Memory B cell (primary cell): ENCODE measurements around the gene MTFMT.
A peak's percentile ranks its signal among the peaks of the same experiment; 100 is the strongest.
"Not testable (repeated sequence)": the region's sequence is repeated elsewhere in the genome, so short reads cannot be mapped to it uniquely, and the experiment has no call there.

Experiments used
- ATAC-seq: fragments of 150-1000 bp; cut with Tn5 transposase; 2 replicates; pipeline ENCODE4 v1.10.0; 2021; ENCODE audit warnings: low read depth, mild to moderate bottlenecking, moderate library complexity
- DNase-seq, 2 donors: peaks; one replicate each; pipeline ENCODE4 v3.0.0; 2022; ENCODE audit warnings: low spot score in 2 of 2
- H3K27ac Mint-ChIP-seq: one replicate; pipeline ENCODE4 v1.8.0; 2022; ENCODE audit warnings: mild to moderate bottlenecking, moderate library complexity, mixed read lengths
- H3K27me3 Mint-ChIP-seq: one replicate; pipeline ENCODE4 v1.8.0; 2022; ENCODE audit warnings: mixed read lengths
- H3K36me3 Mint-ChIP-seq: one replicate; pipeline ENCODE4 v1.8.0; 2022; ENCODE audit warnings: mild to moderate bottlenecking, mixed read lengths
- H3K4me1 Mint-ChIP-seq: one replicate; pipeline ENCODE4 v1.8.0; 2022; ENCODE audit warnings: mixed read lengths
- H3K4me3 Mint-ChIP-seq: one replicate; pipeline ENCODE4 v1.8.0; 2022; ENCODE audit warnings: mild to moderate bottlenecking, moderate library complexity, mixed read lengths
- H3K9me3 Mint-ChIP-seq: one replicate; pipeline ENCODE4 v1.8.0; 2022; ENCODE audit warnings: mixed read lengths

MTFMT gene

DNA sequence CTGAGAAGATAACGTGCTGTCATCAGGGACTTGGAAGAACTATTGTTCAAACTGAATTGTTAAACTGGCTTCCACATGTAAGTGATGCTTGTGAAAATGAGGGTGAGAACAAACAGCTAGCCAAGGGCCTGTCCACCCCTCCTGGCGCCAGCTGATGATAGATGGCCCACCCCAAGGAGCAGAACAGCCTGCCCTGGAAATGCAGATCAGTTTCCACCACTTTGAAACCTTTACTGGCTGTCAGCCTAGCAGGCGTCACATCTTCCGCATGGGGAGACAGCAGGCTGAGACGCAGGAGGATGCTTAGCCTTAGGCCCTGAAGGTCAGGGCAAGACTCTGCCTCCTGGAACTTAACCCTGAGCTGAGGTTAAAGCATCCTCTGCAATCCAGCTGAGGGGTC lies 9.4 kb upstream of the MTFMT start:
- DNase-seq (no peak), ATAC-seq (no peak)
- Mint-ChIP-seq H3K36me3 (no peaks in the 10 kb centered on the region), H3K4me3 (no peak overlapping the region), H3K9me3 (no peaks in the 10 kb centered on the region), H3K4me1 (peaks cover under 1% of the 10 kb centered on the region), H3K27me3 (peaks cover 4% of the 10 kb centered on the region), H3K27ac (no peak overlapping the region)

DNA sequence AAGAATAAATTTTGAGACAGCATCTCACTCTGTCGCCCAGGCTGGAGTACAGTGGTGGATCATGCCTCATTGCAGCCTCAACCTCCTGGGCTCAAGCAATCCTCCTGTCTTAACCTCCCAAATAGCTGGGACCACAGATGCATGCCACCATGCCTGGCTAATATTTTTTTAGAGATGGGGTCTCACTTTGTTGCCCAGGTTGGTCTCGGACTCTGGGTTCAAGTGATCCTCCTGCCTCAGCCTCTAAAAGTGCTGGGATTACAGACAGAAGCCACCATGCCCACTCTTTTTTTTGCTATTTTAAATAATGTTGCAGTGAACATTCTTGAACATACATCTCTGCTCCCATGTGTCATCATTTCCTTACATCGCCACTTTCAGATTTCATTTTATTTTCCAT lies 9.0 kb upstream of the MTFMT start:
- ATAC-seq (no peak), DNase-seq (no peak)
- Mint-ChIP-seq H3K36me3 (no peaks in the 10 kb centered on the region), H3K4me3 (no peak overlapping the region), H3K4me1 (peaks cover 3% of the 10 kb centered on the region), H3K27me3 (peaks cover 4% of the 10 kb centered on the region), H3K27ac (no peak overlapping the region), H3K9me3 (no peaks in the 10 kb centered on the region)

DNA sequence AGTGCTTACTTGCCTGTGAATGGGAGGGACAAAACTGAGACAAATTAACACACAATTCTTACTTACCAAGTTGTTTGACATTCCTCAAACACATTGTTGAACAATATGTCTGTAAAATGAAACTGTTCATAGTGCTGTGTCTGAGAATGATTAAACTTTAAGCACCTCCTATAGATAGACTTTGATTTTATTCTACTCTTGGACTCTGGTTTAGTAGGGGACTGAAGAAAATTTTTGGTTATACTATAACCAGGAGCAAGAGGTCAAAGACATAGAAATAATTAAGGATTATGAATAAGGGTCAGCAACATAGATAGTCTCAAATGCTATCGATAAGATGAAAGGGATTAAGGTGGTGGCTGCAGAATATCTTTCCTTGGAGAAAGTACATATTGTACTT lies 7.9 kb upstream of the MTFMT start:
- Mint-ChIP-seq H3K36me3 (no peaks in the 10 kb centered on the region), H3K4me1 (peaks cover 9% of the 10 kb centered on the region), H3K27me3 (peaks cover 5% of the 10 kb centered on the region), H3K9me3 (no peaks in the 10 kb centered on the region), H3K27ac (no peak overlapping the region), H3K4me3 (no peak overlapping the region)
- DNase-seq (no peak), ATAC-seq (no peak)

DNA sequence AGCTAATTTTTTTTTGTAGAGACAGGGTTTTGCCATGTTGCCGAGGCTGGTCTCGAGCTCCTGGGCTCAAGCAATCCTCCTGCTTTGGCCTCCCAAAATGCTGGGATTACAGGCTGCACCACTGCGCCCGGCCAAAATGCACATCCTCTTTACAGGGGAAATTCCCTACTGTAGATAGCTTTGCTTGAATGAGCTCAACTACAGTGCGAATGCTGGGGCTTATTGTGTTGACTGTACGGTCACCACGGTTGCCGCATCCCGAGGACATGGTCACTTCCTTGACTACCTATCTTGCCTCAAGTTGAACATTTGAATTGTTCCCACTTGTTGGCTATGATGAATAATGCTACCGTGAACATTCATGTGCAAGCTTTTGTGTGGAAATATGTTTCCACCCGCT lies 5.3 kb upstream of the MTFMT start:
- Mint-ChIP-seq H3K27ac (no peak overlapping the region), H3K9me3 (no peaks in the 10 kb centered on the region), H3K27me3 (peaks cover 3% of the 10 kb centered on the region), H3K36me3 (no peaks in the 10 kb centered on the region), H3K4me3 (no peak overlapping the region), H3K4me1 (peaks cover 9% of the 10 kb centered on the region)
- DNase-seq (no peak), ATAC-seq (peak; percentile 24)

DNA sequence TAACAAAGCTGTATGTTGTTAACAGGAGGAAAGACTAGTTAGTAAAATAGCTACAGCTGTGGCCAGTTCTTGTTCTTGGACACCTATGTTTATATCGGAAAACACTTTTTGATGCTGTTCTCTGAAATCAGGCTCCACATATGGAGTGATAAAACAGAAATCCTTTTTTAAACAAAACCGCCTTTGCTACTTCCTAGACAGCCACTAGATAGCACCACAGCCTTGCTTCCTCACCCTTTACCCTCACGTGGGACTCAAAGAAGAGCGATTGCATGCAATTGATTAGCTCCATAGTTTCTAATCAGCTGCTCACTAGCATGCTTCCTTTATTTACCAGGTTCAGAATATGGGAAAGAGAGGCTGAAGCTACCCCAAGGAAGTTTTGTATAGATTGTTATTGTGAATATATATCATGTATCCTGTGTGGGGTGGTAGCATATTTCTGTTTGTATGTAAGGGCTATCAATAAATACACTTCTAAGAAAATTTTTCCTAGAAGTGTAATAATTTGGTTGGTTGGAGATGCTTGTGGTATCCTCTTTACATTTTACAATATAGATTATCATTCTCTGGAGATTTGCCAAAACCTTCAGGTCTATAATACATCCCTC lies 4.3 kb upstream of the MTFMT start:
- DNase-seq, result peak in 1 of 2 donors; percentile 33
- Mint-ChIP-seq H3K9me3 (no peaks in the 10 kb centered on the region), H3K36me3 (no peaks in the 10 kb centered on the region), H3K4me3 (no peak overlapping the region), H3K27ac (no peak overlapping the region), H3K4me1 (peaks cover 9% of the 10 kb centered on the region), H3K27me3 (peaks cover 3% of the 10 kb centered on the region)
- peak; percentile 46 for ATAC-seq

DNA sequence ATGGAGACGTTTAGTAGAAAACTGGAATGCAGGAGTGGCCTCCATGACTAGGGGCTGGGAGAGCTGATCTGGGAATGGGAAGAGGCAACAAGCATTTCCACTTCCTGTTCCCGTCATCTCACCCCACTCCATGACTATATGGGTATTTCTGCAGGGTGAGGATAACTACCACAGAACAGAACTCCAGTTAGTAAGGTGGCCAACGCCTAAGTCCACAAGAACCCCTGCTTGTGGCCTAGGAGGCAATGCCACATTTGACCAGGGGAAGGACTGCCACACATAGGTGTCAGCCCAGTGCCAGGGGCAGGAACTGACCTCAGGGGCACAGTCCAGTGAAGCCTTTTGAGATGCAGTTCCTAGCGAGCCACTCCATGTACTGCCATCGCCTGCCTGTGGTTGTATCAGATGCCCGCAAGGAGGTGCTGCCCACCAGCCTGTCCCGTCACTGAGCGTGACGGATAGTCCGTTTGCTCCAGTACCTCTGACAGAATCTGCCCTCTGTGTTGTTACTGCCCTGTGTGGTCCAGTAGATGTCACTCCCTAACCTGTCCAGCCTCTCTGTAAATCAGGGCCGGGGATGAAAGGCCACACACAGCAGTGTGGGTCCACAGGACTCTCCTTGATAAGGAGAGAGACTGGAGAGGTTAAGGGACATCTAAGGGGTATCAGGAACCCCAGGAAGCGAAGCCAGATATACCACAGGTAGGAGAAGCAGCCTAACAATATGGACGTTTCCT lies 3.5 kb upstream of the MTFMT start:
- Mint-ChIP-seq H3K9me3 (no peaks in the 10 kb centered on the region), H3K4me3 (peak overlapping the region; percentile 52), H3K4me1 (peaks cover 14% of the 10 kb centered on the region), H3K27ac (no peak overlapping the region), H3K36me3 (no peaks in the 10 kb centered on the region), H3K27me3 (peaks cover 3% of the 10 kb centered on the region)
- ATAC-seq (peak; percentile 58), DNase-seq (peak; percentile 35 to 45)

DNA sequence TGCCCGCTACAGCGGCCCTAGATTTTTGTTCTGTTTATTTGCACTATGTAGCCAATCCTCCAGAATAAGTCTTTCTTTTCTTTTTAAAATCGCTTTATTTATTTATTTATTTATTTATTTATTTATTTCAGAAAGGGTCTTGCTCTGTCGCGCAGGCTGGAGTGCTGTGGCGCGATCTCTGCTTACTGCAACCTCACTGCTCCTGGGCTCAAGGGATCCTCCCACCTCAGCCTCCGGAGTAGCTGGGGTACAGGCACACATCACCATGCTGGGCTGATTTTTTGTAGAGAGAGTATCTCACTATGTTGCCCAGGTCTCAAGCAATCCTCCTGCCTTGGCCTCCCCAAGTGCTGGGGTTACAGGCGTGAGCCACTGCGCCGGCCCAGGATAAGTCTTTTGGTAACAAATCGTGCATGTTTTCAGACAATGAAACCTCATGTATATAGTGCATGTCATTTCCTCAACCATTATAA lies 333 bp upstream of the MTFMT start:
- ATAC-seq (no peak), DNase-seq (no peak)
- no peak overlapping the region for H3K27ac Mint-ChIP-seq
- H3K36me3 Mint-ChIP-seq, result peaks cover 6% of the 10 kb centered on the region
- H3K9me3 Mint-ChIP-seq, result no peaks in the 10 kb centered on the region
- peaks cover 2% of the 10 kb centered on the region for H3K27me3 Mint-ChIP-seq
- peaks cover 25% of the 10 kb centered on the region for H3K4me1 Mint-ChIP-seq
- H3K4me3 Mint-ChIP-seq, result peak overlapping the region; percentile 88

DNA sequence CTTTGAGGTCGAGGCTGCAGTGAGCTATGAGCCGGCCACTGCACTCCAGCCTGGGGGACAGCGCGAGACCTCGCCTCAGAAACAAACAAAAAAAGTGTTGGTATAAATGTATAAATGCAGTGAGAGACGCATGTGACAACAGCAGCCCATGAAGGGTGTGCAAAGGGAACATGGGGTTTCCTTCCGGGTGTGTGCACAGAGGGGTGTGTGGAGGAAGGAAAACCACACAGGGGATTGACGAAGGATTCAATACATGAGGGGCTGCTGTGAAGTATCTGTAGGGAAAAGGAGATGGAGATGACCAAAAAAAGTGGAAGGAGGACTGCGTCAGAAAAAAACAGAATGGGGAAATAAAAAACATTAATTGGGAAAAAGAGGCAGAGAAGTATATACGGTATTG lies 1.1 kb downstream of the MTFMT start:
- peaks cover 11% of the 10 kb centered on the region for H3K36me3 Mint-ChIP-seq
- H3K27ac Mint-ChIP-seq, result peak overlapping the region; percentile 45
- peaks cover 2% of the 10 kb centered on the region for H3K27me3 Mint-ChIP-seq
- H3K4me3 Mint-ChIP-seq, result peak overlapping the region; percentile 88
- ATAC-seq (no peak), DNase-seq (no peak)
- peaks cover 25% of the 10 kb centered on the region for H3K4me1 Mint-ChIP-seq
- no peaks in the 10 kb centered on the region for H3K9me3 Mint-ChIP-seq

DNA sequence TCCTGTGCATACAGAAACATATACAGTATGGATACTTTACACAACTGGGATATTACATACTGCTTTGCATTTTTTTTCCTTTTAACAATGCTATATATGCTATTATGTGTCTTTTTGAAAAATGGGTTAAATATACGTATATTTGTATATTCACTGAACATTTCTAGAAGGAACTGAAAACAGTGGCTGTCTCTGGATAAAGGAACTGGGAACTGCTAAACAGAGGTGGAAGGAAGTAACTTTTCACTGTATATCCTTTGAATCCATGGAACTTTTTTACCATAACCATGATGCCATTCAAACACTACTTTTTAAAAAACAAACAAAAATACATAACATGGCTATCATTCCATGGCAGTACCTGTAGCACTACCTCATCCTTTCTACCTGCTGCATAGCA lies 1.8 kb downstream of the MTFMT start:
- Mint-ChIP-seq H3K27me3 (peaks cover 2% of the 10 kb centered on the region), H3K4me1 (peaks cover 21% of the 10 kb centered on the region), H3K9me3 (no peaks in the 10 kb centered on the region), H3K4me3 (peak overlapping the region; percentile 88), H3K27ac (no peak overlapping the region), H3K36me3 (peaks cover 13% of the 10 kb centered on the region)
- DNase-seq (no peak), ATAC-seq (no peak)

DNA sequence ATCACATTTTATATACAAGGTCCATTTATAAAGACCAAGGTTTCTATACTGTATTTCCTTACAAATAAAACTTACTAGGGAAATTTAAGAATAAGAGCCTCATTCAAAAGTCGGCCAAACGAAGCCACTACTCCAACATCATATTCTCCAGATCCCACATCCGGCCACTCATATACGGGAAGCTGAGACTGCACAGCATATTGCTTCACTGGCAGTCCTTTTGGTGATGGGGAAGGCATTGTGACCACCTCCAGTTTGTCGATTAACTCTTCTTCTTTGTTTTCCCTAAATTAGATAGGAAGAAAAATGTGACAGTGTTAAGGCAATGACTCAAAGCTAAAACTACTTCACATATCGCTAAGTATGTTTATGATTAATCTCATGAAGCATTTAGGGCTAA lies 2.7 kb downstream of the MTFMT start:
- Mint-ChIP-seq H3K4me1 (peaks cover 19% of the 10 kb centered on the region), H3K27me3 (no peaks in the 10 kb centered on the region), H3K36me3 (peaks cover 13% of the 10 kb centered on the region), H3K4me3 (no peak overlapping the region), H3K27ac (no peak overlapping the region), H3K9me3 (no peaks in the 10 kb centered on the region)
- no peak for DNase-seq
- ATAC-seq, result no peak

DNA sequence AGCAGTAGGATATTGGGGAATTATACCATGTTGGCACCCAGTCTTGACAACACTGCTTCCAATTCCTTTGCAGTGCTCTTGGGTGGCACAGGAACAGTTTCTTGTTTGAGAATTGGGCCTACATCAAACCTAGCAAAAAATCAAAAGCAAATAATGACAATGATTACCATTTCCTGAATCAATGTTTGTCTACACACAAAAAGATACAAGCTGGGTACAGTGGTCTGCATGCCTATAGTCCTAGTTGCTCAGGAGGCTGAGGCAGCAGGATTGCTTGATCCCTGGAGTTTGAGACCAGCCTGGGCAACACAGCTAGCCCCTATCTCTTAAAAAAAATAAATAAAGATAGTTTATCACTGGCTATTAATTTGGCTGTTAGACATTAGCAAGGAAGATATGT lies 8.0 kb downstream of the MTFMT start:
- Mint-ChIP-seq H3K27ac (no peak overlapping the region), H3K4me1 (peaks cover 8% of the 10 kb centered on the region), H3K9me3 (no peaks in the 10 kb centered on the region), H3K27me3 (no peaks in the 10 kb centered on the region), H3K36me3 (peaks cover 25% of the 10 kb centered on the region), H3K4me3 (no peak overlapping the region)
- ATAC-seq (no peak), DNase-seq (no peak)

DNA sequence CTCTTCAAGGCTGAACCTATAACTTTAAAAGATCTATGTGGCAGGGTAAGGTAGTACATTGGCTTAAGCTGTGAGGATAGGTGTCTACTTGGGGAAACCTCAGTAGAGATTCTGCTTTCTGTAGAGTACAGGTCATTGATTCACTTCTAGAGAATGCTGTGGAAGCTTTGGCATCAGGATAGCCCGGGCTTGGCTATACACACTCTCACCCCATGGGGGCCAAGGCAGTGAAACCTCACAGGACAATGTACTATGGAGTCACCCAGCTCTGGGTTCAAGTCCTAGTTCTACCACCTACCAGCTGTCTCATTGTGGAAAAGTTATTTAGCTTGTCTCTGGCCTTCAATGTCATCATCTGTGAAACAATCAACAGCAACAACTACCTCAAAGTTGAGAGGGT lies 9.0 kb downstream of the MTFMT start:
- H3K36me3 Mint-ChIP-seq, result peaks cover 27% of the 10 kb centered on the region

DNA sequence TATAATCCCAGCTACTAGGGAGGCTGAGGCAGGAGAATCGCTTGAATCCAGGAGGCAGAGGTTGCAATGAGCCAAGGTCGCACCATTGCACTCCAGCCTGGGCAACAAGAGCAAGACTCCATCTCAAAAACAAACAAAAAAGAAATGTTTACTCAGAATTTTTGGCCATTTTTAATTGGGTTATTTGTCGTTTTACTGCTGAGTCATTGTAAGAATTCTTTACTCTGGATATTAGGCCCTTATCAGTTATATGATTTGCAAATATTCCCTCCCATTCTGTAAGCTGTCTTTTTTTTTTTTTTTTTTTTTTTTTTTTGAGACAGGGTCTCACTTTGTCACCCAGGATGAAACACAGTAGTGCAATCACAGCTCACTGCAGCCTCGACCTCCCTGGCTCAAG lies 18.2 kb downstream of the MTFMT start:
- H3K9me3 Mint-ChIP-seq, H3K4me1 Mint-ChIP-seq, H3K4me3 Mint-ChIP-seq, ATAC-seq, DNase-seq, H3K27me3 Mint-ChIP-seq, H3K27ac Mint-ChIP-seq: not testable (repeated sequence)
- peaks cover 25% of the 10 kb centered on the region for H3K36me3 Mint-ChIP-seq

More for the DNA sequence above, 9.0 kb downstream of the MTFMT start:
- ATAC-seq, result no peak
- peaks cover 6% of the 10 kb centered on the region for H3K4me1 Mint-ChIP-seq
- H3K27ac Mint-ChIP-seq, result no peak overlapping the region
- no peaks in the 10 kb centered on the region for H3K9me3 Mint-ChIP-seq
- no peak for DNase-seq
- no peak overlapping the region for H3K4me3 Mint-ChIP-seq
- no peaks in the 10 kb centered on the region for H3K27me3 Mint-ChIP-seq

DNA sequence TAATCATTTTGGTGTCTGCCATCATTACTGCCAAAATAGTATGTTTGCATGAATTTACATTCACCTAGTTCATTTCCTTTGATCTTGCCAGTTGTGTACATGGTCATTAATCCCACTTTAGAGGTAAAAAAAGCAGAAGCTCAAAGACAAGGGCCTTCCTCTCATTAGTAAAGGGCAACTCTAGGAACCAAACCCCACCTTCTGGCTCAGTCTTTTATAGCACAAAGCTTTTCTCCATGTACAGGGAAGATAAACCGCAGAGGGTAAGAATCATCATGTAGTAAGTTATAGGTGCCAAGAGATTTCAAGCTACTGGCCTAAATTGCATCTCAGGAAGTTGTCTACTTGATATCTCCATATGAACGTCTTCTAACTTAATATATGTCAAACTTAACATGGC lies 20.5 kb downstream of the MTFMT start:
- Mint-ChIP-seq H3K27ac (no peak overlapping the region), H3K4me3 (no peak overlapping the region), H3K4me1 (peaks cover 6% of the 10 kb centered on the region), H3K36me3 (peaks cover 13% of the 10 kb centered on the region), H3K27me3 (no peaks in the 10 kb centered on the region), H3K9me3 (no peaks in the 10 kb centered on the region)
- ATAC-seq (peak; percentile 37), DNase-seq (no peak)

DNA sequence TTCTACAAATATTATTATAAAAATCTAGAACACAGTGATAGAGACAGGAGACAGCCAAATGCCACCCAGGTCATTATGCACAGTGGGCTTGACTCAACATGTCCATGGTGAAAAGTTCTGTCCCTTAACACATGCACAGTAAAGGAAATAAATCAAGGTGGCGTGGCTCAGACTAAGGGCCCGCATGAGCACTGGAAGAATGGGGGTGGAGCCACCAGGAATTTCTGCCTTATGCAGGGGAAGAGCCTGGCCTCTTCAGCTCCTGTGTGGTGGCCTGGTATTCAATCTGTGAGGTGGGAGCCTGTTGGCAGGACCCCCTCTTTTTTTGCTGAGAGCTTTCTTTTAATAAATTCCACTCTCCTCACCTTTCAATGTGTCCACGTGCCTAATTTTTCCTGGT lies 22.6 kb downstream of the MTFMT start:
- H3K27ac Mint-ChIP-seq, result no peak overlapping the region
- no peak overlapping the region for H3K4me3 Mint-ChIP-seq
- peaks cover 6% of the 10 kb centered on the region for H3K4me1 Mint-ChIP-seq
- DNase-seq (no peak), ATAC-seq (no peak)
- H3K36me3 Mint-ChIP-seq, result peaks cover 5% of the 10 kb centered on the region
- H3K27me3 Mint-ChIP-seq, result no peaks in the 10 kb centered on the region
- no peaks in the 10 kb centered on the region for H3K9me3 Mint-ChIP-seq
